Measurements from ENCODE around the gene ZNF337.

DNA sequence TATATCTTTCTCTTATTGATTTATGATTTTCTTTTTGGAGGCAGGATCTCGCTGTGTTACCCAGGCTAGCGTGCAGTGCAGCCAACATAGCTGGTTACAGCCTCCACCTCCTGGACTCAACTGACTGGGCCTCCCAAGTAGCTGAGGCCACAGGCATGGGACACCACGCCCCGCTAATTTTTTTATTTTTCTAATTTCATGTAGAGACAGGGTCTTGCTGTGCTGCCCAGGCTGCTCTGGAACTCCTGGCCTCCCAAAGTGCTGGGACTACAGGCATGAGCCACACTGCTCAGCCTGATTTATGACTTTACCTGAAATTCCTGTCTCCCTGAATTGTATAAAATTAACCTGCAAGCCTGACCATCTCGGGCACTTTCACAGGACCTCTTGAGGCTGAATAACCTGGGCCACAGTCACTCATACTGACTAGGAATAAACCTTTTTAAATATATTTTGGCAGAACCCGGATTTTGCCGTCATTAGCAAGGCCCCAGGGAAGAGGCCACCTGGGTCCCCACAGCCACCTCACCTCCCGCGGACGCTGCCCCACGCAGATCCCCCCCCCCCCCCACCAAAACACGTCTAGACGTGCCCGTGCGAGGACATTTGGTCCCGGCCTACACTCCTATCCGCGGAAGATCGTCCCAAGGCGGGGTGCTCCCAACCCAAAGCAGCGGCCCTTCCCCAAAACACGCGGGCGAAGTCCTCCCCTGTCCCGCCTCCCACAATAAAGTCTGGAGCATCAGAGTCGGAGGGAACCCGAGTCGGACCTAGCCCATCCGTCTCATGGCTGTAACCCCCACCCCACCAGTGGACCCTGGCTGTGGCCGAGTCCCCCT lies 902 bp downstream of the ZNF337 start:
- no peak for TF ChIP-seq EZH2phosphoT487 (IDR thresholded peaks at IDR 0.05; ENCODE audit: borderline replicate concordance, low read length)
- TF ChIP-seq, protein P1, sequence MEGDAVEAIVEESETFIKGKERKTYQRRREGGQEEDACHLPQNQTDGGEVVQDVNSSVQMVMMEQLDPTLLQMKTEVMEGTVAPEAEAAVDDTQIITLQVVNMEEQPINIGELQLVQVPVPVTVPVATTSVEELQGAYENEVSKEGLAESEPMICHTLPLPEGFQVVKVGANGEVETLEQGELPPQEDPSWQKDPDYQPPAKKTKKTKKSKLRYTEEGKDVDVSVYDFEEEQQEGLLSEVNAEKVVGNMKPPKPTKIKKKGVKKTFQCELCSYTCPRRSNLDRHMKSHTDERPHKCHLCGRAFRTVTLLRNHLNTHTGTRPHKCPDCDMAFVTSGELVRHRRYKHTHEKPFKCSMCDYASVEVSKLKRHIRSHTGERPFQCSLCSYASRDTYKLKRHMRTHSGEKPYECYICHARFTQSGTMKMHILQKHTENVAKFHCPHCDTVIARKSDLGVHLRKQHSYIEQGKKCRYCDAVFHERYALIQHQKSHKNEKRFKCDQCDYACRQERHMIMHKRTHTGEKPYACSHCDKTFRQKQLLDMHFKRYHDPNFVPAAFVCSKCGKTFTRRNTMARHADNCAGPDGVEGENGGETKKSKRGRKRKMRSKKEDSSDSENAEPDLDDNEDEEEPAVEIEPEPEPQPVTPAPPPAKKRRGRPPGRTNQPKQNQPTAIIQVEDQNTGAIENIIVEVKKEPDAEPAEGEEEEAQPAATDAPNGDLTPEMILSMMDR (IDR thresholded peaks at IDR 0.05; ENCODE audit: low read depth, low read length, poor library complexity, severe bottlenecking) = no peak

Data from DOHH2 (cell line).